ENCODE results near the gene TRPT1. TPM values are rescaled to one million over a fixed set of nuclear protein-coding genes. Genes with fewer than 3 reads are reported as not detected.
A peak's percentile ranks its signal among the peaks of the same experiment; 100 is the strongest.

Gene TRPT1
- total RNA-seq, 1 donor from 2014 or later = 42.2 TPM

DNA sequence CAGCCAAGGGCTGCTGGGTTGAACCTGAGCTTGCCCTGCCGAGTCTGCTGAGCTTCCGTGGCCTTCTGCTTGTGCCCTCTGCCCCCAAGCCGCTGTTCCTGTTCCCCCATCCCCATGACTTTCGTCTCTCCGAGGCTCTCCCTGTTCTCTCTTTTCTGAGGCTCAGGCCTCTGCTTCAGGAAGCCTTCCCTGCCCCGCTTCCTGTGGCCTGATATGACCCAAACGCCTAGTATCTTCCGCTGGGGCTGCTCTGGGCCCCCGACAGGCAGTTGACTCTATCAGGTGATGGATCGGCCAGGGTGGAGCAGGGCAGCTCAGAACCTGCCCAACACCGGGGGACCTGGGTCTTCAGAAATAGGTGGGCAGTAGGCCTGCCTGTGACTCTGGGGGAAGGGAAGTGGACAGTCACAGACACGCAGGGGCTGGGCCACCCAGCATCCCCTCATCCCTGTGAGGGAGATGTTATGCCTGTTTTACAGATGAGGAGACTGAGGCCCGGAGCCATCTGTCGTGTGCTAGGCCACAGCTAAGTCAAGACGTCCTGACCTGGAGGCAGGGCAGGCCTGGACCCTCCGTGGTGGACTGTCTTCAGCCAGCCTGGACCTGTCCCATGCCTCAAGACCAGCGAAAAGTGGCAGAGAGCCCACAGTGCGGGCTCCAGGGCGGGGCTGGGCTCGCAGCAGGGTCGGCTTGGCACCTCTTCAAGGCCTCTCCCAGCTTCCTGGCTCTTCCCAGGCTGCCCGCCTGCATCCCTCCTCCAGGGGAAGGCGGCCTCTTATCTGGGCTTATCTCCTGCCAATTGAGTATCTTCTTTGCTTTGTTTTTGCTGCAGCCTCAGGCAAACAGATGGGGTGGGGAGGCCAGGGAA, 42.3 kb upstream of the TRPT1 start:
- H3K4me3 Mint-ChIP-seq (ENCODE audit: unreplicated experiment) = peak overlapping the region; percentile 91
- H3K27me3 Mint-ChIP-seq (ENCODE audit: low read depth) = no peaks in the 10 kb centered on the region
- TF ChIP-seq, protein P1, sequence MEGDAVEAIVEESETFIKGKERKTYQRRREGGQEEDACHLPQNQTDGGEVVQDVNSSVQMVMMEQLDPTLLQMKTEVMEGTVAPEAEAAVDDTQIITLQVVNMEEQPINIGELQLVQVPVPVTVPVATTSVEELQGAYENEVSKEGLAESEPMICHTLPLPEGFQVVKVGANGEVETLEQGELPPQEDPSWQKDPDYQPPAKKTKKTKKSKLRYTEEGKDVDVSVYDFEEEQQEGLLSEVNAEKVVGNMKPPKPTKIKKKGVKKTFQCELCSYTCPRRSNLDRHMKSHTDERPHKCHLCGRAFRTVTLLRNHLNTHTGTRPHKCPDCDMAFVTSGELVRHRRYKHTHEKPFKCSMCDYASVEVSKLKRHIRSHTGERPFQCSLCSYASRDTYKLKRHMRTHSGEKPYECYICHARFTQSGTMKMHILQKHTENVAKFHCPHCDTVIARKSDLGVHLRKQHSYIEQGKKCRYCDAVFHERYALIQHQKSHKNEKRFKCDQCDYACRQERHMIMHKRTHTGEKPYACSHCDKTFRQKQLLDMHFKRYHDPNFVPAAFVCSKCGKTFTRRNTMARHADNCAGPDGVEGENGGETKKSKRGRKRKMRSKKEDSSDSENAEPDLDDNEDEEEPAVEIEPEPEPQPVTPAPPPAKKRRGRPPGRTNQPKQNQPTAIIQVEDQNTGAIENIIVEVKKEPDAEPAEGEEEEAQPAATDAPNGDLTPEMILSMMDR (IDR thresholded peaks at IDR 0.05) = no peak
- H3K27ac Mint-ChIP-seq (ENCODE audit: unreplicated experiment) = peak overlapping the region; percentile 99
- peaks cover 26% of the 10 kb centered on the region for H3K4me1 Mint-ChIP-seq (ENCODE audit: low read depth)
- peaks cover 8% of the 10 kb centered on the region for H3K36me3 Mint-ChIP-seq (ENCODE audit: low read depth)
- DNase-seq (ENCODE audit: low spot score) = no peak
- no peaks in the 10 kb centered on the region for H3K9me3 Mint-ChIP-seq (ENCODE audit: low read depth)

DNA sequence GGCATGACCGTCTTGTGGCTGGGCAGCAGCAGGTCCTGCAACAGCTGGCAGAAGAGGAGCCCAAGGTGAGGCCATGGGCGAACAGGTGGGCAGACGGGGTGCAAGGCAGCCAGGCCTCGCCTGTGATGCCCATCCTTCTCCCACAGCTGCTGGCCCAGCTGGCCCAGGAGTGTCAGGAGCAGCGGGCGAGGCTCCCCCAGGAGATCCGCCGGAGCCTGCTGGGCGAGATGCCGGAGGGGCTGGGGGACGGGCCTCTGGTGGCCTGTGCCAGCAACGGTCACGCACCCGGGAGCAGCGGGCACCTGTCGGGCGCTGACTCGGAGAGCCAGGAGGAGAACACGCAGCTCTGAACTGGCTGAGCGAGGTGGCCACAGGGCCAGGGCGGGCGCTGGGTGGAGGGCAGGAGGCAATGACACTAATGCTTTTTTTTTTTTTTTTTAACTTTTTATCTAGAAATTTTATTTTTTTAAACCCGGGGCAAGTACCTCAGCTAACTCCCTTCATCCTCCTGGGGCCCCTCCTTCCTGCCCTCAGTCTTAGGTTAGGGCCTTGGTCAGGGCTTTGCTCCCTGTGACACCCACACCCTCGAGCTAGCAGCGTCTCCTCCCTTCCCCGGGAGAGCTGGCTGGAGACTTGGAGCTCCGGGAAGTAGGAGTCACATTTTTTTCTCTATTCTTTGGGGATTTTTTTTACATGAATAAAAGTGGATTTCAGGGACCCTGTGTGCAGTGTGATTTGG, 41.4 kb upstream of the TRPT1 start:
- TF ChIP-seq, protein P1 (IDR thresholded peaks at IDR 0.05) = no peak
- no peak for DNase-seq (ENCODE audit: low spot score)
- H3K27me3 Mint-ChIP-seq (ENCODE audit: low read depth) = no peaks in the 10 kb centered on the region
- H3K27ac Mint-ChIP-seq (ENCODE audit: unreplicated experiment) = peak overlapping the region; percentile 99
- H3K9me3 Mint-ChIP-seq (ENCODE audit: low read depth) = no peaks in the 10 kb centered on the region
- H3K4me3 Mint-ChIP-seq (ENCODE audit: unreplicated experiment) = no peak overlapping the region
- peaks cover 14% of the 10 kb centered on the region for H3K36me3 Mint-ChIP-seq (ENCODE audit: low read depth)
- peaks cover 29% of the 10 kb centered on the region for H3K4me1 Mint-ChIP-seq (ENCODE audit: low read depth)

DNA sequence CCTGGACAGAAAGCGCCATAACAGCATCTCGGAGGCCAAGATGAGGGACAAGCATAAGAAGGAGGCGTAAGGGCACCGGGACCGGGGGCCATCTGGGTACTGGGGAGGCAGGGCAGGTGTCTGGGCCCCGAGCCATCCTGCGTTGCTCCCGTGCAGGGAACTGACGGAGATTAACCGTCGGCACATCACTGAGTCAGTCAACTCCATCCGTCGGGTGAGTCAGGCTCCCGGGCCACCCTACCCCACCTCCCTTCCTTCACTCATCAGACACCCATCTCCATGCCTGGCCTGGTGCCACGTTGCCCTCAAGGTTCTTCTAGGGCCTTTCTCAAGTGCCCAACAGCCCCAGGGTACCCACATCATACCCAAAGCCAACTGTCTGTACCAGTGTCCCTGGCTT, 40.4 kb upstream of the TRPT1 start:
- Mint-ChIP-seq H3K27ac (ENCODE audit: unreplicated experiment) (no peak overlapping the region), H3K36me3 (ENCODE audit: low read depth) (peaks cover 17% of the 10 kb centered on the region), H3K4me1 (ENCODE audit: low read depth) (peaks cover 21% of the 10 kb centered on the region), H3K4me3 (ENCODE audit: unreplicated experiment) (no peak overlapping the region), H3K9me3 (ENCODE audit: low read depth) (no peaks in the 10 kb centered on the region), H3K27me3 (ENCODE audit: low read depth) (no peaks in the 10 kb centered on the region)
- TF ChIP-seq, protein P1 (IDR thresholded peaks at IDR 0.05) = no peak
- no peak for DNase-seq (ENCODE audit: low spot score)

GRCh38 chr11:64265176-64266160, 39.5 kb upstream of the TRPT1 start:
- no peak for DNase-seq (ENCODE audit: low spot score)
- Mint-ChIP-seq H3K36me3 (ENCODE audit: low read depth) (peaks cover 17% of the 10 kb centered on the region), H3K9me3 (ENCODE audit: low read depth) (no peaks in the 10 kb centered on the region), H3K27ac (ENCODE audit: unreplicated experiment) (no peak overlapping the region), H3K4me1 (ENCODE audit: low read depth) (peaks cover 21% of the 10 kb centered on the region), H3K27me3 (ENCODE audit: low read depth) (no peaks in the 10 kb centered on the region), H3K4me3 (ENCODE audit: unreplicated experiment) (no peak overlapping the region)
- TF ChIP-seq, protein P1 (IDR thresholded peaks at IDR 0.05) = no peak

Measured in chondrocyte (in vitro differentiated cells).